A172 (cell line): ENCODE data around the gene MET. TPM values are rescaled to one million over a fixed set of nuclear protein-coding genes. Genes with fewer than 3 reads are reported as not detected.
"Not testable (repeated sequence)": the region's sequence is repeated elsewhere in the genome, so short reads cannot be mapped to it uniquely, and the experiment has no call there.

ENCODE experiments used
- DNase-seq: peaks from one replicate; pipeline ENCODE4 v3.0.0-alpha.2; 2015; ENCODE audit warnings: low spot score
- total RNA-seq: library from RNA; depleted of rRNA; stranded (reverse); fragments of >200 nt; shearing (Covaris generic); gene quantifications from 2 replicates; pipeline ENCODE4 v1.2.3, GENCODE V29; 2014

The MET gene
- total RNA-seq, 1 experiment from 2014 or later: 144 TPM

GRCh38 chr7:116726713-116727431, 54.9 kb downstream of the MET start:
- DNase-seq: no peak

- no peak for DNase-seq
Observed at GRCh38 chr7:116727432-116728009, 55.5 kb downstream of the MET start.

- DNase-seq: no peak
Observed at GRCh38 chr7:116728413-116728812, 56.4 kb downstream of the MET start.

- no peak for DNase-seq
Observed at GRCh38 chr7:116730097-116731022, 58.4 kb downstream of the MET start.

GRCh38 chr7:116731023-116731395, 59.0 kb downstream of the MET start:
- no peak for DNase-seq

GRCh38 chr7:116731445-116732335, 59.7 kb downstream of the MET start:
- no peak for DNase-seq

- no peak for DNase-seq
Observed at GRCh38 chr7:116732788-116733694, 61.0 kb downstream of the MET start.

GRCh38 chr7:116733924-116734580, 62.1 kb downstream of the MET start:
- no peak for DNase-seq

- no peak for DNase-seq
Observed at GRCh38 chr7:116734710-116735109, 62.7 kb downstream of the MET start.

- no peak for DNase-seq
Observed at GRCh38 chr7:116736927-116737715, 65.1 kb downstream of the MET start.

GRCh38 chr7:116738378-116738777, 66.4 kb downstream of the MET start:
- DNase-seq: no peak

GRCh38 chr7:116739307-116739706, 67.3 kb downstream of the MET start:
- DNase-seq: no peak

- DNase-seq: no peak
Observed at GRCh38 chr7:116740231-116740630, 68.2 kb downstream of the MET start.

GRCh38 chr7:116740755-116741462, 68.9 kb downstream of the MET start:
- DNase-seq: no peak

- no peak for DNase-seq
Observed at GRCh38 chr7:116741625-116742316, 69.8 kb downstream of the MET start.

- no peak for DNase-seq
Observed at GRCh38 chr7:116742641-116743040, 70.6 kb downstream of the MET start.

GRCh38 chr7:116743835-116744234, 71.8 kb downstream of the MET start:
- DNase-seq: not testable (repeated sequence)

GRCh38 chr7:116746388-116746787, 74.4 kb downstream of the MET start:
- DNase-seq: not testable (repeated sequence)
